Stimulated activated CD4-positive, alpha-beta T cell treated with anti-CD3 and anti-CD28 coated beads, Interleukin-1b, Interleukin-23, amount 100 ng/mL, for 24 hours (primary cell): ENCODE measurements around the gene COP1.

ENCODE experiments used
- DNase-seq, 4 experiments: peaks; one replicate each; pipeline ENCODE4 v3.0.0-alpha.2; 2020; ENCODE audit warnings: low read depth in 4 of 4, low spot score in 1 of 4

COP1 gene

DNA sequence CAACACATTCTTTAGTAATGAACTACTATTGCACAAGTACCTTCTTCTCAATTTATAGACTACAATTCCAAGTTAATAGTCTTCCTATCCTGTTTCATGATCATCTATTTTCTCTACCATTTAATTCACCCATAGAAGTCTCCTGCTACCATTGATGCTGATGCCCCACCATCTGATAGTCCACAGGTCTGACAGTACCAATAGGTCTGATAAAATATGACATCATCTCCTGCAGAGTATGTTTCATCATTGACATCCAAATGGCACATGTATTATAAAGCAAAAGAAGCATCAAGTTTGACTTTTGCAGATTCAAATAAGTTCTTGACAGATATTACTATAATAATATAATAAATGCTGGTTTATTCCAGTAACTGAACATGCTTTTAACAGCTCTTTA lies 5.5 kb downstream of the COP1 start:
- no peak for DNase-seq

DNA sequence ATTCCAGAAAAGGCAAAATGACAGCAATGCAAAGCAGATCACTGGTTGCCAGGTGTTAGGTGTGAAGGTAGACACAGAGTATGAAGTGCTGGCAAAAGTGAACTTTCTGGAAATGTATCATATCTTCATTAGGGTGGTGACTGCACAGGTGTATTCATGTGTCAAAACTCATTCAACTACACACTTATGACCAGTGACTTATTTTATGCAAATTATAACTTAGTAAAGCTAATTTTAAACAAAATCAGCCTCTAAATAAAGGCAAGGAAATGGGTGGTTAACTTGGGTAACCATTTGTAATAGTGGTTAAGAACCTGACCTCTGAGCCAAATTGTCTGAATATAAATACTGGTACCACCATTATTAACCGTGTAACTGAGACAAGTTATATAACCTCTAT lies 7.4 kb downstream of the COP1 start:
- DNase-seq: no peak

DNA sequence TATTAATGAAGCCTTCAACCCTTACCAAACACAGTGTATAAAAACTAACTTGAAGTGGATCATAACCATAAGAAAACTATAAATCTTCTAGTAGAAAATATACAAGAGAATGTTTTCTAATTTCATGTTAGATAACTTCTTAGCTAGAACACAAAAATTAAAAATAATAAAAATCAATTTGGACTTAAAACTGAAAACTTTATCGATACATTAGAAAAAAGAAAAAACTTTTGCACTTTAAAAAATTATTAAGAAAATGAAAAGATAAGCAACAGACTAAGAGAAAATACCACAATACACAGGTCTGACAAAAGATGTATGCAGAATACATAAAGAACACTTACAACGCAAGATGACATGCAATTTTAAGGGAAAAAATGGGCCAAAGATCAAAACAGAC lies 8.7 kb downstream of the COP1 start:
- DNase-seq: no peak

DNA sequence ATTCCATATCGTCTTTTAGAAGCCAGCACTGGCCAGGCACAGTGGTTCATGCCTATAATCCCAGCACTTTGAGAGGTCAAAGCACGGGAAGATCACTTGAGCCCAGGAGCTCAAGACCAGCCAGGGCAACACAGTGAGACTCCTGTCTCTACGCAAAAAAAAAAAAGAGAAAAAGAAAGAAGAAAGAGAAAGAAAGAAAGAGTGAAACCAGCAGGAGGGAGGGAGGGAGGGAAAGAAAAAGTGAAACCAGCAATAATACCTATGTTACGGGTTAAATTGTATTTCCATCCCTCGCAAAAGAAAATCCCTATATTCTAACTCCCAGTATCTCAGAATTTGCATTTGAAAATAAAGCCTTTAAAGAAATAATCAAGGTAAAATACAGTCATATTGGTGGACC lies 10.4 kb downstream of the COP1 start:
- no peak for DNase-seq

DNA sequence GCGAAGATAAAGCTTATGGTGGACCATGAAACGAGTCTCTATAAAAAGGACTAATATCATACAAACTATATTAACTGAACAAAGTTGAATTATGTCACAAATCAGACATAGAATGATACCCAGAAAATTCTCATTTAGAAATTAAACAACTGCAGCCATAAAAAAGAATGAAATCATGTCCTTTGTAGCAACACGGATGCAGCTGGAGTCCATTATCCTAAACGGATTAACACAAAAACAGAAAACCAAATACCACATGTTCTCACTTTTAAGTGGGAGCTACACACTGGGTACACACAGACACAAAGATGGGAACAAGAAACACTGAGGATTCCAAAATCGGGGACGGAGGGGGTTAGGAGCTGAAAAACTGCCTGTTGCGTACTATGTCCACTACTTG lies 11.5 kb downstream of the COP1 start:
- no peak for DNase-seq

DNA sequence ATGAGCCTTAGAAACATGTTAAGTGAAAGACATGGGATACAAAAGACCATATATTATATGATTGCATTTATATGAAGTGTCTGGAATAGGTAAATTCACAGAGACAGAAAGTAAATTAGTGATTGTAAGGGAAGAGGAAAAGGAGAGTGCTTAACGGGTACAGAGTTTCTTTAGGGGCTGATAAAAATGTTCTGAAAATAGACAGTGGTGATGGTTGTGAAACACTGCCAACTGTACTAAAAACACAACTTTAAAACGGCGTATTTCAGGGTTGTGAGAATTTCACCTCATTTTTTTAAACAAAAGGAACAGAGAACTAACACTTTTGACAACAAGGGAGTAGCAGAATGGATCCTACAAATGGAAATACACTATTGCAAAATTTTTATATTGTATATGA lies 13.4 kb downstream of the COP1 start:
- no peak for DNase-seq

DNA sequence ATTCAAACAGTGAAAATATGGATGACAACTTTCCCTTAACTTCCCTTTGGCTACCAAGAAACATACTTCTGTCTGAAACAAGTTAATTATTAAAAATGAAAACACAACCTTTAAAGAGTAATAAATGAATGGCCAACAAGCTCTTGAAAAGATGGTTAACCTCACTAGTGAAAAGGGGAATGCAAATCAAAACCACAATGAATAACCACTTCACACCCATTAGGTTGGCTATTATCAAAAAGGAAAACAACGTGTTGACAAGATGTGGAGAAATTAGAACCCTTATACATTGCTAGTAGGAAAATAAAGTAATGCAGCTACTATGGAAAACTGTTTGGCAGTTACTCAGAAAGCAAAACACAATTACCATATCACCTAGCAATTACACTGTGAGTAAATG lies 14.1 kb downstream of the COP1 start:
- no peak for DNase-seq

DNA sequence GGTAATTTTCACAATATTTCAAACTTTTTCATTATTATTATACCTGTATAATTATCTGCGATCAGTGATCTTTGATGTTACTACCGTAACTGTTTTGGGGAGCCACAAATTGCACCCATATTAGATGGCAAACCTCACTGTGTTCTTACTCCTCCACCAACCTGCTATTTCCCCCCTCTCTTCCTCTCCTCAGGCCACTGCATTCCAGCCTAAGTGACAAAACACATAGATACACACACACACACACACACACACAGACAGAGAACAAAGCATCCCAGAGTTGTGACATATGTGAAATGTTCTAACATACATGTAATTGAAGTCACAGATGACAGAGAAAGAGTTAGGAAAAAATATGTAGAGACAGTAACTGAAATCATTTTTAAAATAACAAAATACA lies 18.5 kb downstream of the COP1 start:
- no peak for DNase-seq

DNA sequence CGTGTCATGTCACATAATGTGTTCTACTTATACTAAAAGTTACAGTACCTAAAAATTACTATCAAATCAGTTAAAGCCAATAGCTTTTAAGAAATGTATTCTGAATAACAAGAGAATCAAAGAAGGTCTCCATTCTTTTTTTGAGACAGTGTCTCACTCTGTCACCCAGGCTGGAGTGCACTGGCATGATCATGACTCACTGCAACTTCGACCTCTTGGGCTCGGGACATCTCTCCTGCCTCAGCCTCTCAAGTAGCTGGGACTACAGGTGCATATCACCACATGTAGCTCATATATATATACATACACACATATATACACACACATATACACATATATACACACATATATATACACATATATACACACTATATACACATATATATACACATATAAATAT lies 20.1 kb downstream of the COP1 start:
- DNase-seq: no peak

DNA sequence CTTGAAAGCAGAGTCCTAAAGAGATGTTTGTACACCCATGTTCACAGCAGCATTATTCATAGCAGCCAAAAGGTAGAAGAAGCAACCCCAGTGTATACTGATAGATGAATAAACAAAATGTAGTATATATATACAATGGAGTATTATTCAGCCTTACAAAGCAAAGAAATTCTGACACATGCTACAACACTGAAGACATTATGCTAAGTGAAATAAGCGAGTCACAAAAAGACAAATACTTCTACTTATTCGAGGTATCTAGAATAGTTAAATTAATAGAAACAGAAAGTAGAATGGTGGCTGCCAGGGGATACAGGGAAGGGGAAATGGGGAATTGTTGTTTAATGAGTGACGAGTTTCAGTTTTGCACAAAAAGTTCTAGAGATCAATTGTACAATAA lies 23.5 kb downstream of the COP1 start:
- DNase-seq: no peak

DNA sequence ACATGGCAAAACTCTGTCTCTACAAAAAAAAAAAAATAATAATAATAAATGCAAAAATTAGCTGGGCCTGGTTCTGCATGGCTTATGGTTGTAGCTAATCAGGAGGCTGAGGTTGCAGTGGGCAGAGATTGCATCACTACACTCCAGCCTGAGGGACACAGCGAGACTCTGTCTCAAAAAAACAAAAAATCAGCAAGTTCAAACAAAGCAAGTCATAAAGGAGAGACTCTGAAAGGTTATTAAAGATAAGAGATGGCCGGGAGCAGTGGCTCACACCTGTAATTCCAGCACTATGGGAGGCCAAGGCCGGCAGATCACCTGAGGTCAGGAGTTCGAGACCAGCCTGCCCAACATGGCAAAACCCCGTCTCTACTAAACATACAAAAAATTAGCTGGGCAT lies 28.8 kb downstream of the COP1 start:
- no peak for DNase-seq

DNA sequence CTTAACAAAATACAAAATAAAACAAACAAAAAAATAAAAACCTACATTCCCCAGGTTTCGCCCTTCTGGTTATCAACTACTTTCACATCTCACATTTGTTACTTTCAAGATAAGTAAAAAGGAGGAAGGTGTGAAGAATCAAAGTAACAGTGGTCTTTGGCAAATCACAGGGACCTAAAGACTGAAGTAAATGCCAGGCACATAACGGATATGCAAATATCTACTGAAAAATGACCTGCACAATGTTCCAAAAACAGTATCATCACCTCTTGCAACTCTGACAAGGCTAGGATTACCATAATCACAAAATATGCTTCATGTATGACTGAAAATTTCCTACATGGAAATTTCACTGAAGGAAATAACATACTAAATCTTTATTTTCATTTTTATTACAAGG lies 29.3 kb downstream of the COP1 start:
- DNase-seq: no peak

DNA sequence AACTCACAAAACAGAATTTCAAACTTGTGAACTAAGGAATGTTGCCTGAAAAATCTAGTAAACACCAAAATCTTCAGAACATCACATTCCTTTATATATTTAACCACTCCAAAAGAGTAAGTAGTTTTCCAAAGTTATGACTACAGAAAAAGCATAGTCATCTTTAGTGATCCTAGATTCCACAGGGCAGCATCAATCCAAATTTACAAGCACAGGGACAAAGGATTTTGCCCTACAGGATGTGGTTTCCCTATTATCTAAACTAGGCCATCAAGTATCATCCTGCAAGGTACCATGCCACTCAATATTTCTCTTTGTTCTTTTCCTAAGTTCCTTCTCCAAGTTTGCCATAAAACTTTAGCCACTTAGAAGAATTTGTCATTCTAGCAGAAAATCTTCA lies 33.0 kb downstream of the COP1 start:
- no peak for DNase-seq

DNA sequence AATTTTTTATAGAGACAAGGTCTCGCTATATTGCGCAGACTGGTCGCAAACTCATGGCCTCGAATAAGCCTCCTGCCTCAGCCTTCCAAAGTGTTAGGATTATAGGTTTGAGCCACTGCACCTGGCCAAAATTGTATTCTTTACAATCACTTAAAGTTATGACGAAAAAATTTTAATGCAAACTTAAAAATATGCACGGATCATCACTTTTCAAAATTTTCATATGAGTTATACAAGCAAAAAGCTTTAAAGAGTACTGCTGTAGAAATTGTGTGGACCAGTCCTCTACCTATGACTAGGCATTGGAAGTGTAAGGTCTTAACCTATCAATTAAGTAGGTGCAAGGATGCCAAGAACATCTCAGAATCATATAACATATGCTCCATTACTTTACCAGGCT lies 34.9 kb downstream of the COP1 start:
- no peak for DNase-seq

DNA sequence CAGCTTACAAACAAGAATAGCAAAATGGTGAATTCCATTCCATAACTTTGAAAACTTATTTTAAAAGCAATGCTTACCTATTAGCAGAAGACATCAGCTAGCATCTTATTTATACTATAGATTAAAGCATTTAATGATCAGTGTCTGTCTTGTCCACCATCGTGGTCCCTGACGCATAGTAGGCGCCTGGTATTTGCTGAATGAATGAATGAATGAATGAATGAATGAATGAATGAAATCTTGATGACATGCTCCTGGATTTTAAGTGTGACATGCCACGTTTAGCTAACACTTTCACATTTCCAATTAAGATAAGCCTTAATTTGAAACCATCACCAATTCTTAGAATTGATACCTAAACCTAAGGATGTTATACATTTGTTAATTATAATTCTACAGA lies 39.9 kb downstream of the COP1 start:
- DNase-seq: no peak

DNA sequence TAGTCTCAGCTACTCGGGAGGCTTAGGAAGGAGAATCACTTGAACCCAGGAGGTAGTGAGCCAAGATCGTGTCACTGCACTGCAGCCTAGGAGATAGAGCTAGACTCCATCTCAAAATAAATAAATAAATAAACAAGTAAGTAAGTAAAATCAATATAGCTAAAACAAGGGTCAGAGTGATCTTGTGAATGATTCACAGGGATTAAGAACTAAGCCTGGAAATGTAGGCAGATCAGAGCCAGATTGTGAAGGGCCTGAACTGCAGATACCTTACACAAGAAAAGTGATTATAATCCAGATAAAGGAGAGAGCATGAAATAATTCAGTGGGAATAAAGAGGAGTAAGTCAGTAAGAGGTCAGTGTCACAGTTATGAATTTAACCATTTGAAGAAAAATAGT lies 41.5 kb downstream of the COP1 start:
- DNase-seq: no peak

DNA sequence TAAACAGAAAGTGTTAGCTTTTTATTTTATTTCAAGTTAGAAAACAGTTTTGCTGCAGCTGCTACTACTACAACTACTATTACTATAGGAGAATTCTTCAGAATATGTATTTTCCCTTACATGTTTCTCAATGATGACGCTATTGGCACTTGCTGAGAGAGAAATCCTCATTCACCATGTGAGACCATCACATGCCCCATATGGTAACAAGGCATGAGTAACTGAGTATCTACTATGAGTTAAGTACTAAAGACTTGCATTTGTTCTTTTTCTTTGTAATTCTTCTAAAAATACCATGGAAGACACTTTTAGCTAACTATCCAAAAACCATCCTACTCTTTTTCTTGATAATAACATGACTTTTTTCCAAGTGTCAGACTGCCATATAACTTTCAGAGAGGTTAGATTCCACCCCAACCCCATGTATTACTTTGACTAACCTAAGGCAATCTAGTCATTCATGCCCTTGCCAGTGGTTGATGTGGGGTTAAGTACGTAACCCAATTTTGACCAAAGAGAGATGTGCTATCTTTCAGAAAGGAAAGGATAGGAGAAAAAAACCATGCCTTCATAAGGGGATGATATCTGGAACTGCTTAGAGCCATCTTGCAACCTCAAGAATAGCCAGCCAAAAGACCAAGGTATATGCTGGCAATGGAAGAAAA lies 42.9 kb downstream of the COP1 start:
- no peak for DNase-seq

DNA sequence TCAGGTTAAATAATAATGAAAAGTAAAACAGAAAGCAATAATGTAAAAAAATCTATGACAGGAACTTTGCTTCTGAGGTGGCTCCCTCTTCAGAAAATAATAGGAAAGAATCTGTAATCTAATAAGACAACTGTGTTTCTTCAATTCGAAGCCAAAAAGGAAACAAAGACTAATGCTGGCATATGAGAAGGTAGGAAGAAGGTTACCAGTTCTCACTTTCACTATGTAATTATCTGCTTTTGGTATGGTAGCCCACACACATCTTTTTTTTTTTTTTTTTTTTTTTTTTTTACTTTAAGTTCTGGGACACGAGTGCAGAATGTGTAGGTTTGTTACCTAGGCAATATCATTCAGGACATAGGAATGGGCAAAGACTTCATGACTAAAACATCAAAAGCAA lies 47.1 kb downstream of the COP1 start:
- no peak for DNase-seq

DNA sequence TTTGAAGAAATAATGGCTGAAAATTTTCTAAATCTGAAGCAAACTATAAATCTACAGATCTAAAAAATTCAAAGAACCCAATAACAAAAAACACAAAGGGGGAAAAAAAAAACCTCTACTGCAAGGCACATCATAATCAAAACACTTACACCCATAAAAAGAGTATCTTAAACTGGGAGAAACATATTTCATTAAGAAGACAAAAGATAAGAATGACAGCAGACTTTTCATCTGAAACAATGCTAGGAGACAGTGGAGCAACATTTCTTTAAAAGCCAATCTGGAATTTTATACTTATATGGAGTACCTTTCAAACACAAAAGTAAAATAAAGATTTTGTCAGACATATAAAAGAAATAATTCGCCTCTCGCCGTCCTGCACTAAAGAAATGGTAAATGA lies 49.1 kb downstream of the COP1 start:
- DNase-seq: no peak

DNA sequence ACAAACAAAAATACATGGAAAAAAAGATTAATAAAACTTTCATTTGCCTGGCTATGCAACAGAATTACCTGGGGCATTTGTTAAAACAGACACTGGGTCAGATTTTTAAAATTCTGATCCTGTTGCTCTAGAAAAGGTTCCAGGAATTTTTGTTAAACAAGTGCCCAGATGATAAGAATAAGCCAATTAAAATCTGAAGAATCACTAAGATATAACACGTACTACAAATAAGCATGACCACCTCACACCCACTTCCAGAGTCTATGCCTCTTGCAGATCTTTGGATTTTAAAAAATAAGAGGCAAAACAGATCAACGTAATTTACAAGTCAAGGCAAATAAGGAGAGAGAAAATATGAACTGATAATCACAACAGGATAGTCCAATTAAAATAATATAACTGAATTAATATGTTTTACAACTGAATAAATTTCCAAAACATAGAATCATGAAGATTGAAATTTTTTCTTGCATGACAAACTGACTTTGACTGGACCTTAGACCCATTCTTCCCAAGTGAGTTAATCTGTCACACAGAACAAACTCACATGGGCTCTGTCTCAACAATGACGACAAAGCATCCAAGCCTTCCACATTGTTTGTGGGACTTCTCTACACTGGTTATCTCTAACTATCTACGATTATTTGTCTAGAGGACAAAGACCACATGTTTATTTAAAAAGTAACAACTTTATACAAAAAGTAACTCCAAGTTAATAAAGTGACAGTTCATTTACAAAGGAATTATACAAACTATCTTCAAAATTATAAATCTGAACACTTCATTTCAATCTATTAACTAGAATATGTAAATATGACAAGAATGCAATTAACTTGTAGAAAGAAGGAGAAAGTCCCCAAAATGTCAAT lies 56.9 kb downstream of the COP1 start:
- DNase-seq: no peak

DNA sequence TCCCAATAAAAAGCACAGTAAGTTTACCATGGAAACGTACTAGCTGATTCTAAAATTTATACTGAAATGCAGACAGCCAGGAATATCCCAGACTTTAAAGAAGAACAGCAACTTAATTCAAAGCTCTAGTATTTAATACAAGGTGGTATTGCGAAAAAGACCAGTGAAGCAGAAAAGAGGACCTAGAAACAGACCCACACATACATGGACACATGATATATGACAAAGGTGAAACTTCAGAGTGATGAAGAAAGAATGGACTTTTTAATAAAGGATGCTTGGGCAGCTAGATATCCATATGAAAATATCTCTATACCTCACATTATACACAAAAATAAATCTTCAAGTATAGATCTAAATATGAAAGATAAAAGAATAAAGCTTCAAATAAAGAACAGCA lies 62.6 kb downstream of the COP1 start:
- no peak for DNase-seq

DNA sequence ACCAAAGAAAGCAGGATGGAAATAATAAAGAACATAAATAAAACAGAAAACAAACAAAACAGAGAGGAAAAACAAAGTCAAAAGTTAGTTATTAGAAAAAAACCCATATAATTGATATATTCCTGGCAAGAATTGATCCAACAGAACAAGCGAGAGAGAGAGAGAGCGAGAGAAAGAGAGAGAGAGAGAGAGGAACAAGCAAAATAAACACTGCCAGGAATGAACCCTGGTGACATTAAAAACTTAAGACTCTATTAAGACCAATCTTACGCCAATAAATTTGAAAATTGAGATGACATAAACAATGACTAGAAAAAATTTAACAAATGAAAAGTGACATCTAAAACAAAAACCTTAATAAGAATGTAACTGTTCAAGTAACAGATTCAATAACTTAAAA lies 64.1 kb downstream of the COP1 start:
- DNase-seq: no peak

DNA sequence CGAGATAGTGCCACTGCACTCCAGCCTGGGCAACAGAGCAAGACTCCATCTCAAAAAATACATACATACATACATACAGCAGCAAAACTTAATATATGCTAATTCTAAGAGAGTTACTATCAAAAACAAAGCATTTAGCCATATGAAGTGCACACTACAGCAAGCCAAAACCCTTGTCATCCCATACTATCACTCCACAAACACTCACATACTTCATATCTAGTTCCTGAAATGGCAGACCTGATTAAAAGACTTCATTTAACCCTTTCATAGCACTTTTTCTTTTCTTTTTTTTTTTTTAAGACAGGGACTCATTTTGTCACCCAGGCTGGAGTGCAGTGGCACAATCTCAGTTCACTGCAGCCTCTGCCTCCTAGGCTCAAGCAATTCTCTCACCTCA lies 65.6 kb downstream of the COP1 start:
- no peak for DNase-seq
